Myocyte (in vitro differentiated cells): Measurements from ENCODE around the gene MAMDC2. TPM values are rescaled to one million over a fixed set of nuclear protein-coding genes. Genes with fewer than 3 reads are reported as not detected.

ENCODE experiments used
- DNase-seq: peaks from one replicate; pipeline ENCODE4 v3.0.0-alpha.2; 2012; ENCODE audit warnings: low read depth
- total RNA-seq: library from RNA; depleted of rRNA; stranded (reverse); fragments of >200 nt; gene quantifications from 2 replicates; pipeline ENCODE4 v1.2.3, GENCODE V29; 2014

Gene MAMDC2
- total RNA-seq, 1 donor from 2014 or later = 163 TPM

DNA sequence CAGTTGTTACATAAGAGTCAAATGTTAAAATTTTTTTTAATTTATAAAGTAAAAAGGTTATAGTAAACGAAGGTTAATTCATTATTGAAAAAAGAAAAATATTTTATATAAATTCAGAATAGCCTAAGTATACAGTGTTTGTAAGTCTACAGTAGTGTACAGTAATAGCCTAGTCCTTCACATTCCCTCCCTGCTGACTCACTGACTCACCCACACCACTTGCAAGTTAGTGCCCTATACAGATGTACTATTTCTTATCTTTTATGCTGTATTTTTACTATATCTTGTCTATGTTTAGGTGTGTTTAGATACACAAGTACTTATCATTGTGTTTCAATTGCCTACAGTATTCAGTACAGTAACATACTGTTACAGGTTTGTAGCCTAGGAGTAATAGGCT, 57.6 kb downstream of the MAMDC2 start:
- DNase-seq = no peak

DNA sequence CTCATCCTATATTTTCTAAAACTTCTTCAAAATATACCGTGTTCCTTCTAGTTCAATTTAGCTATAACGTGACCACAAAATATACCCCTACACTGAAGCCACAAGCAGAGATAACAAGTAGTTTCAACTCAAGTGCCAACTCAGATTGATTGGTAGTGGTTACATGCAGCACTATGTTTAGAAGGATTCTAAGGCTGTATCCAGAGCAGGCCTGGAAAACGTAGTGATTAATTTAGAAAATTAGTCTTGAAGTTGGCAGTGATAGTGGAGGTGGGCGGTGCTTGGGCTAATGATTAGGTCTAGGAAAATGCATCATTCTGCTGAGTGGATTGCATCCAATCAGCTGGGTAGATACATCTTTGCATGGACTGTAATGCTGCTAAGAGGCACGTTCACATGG, 61.5 kb downstream of the MAMDC2 start:
- DNase-seq = no peak

DNA sequence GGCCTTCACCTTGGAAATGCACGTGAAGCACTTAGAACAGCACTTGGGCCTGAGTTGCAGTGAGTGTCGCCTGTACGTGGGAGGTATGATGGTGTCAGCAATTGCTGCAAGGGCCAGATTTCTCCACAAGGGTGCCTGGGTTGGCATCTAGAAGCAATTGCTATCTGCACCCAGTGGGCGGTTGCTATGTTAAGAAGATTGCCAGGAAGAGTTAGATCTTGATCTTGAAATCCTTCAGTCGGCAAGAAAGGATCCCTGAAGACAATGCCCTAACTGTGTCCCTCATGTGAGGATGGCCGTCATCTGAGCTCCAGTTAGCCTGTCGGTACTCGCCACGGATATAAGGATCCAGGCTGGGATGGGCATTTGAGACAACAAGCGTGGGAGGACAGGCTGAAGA, 62.9 kb downstream of the MAMDC2 start:
- DNase-seq = no peak

DNA sequence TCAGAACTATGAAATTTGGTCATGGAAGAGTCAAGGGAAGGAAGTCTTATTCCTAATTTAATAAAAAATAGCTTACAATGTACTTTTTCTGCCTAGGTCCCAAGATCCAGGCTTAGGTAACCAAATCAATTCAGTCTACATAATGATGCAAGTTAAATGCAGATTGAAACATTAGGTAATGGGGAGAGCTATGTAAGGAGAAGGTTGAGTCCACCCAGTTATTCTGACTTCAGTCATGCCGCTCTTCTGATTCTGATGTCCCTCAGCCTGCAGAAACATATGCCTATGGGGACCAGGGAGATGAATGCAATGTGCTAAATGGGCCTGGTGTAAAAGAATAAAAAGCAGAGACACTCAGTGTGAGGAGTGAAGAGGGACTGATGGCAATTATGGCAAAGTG, 63.9 kb downstream of the MAMDC2 start:
- DNase-seq = no peak

DNA sequence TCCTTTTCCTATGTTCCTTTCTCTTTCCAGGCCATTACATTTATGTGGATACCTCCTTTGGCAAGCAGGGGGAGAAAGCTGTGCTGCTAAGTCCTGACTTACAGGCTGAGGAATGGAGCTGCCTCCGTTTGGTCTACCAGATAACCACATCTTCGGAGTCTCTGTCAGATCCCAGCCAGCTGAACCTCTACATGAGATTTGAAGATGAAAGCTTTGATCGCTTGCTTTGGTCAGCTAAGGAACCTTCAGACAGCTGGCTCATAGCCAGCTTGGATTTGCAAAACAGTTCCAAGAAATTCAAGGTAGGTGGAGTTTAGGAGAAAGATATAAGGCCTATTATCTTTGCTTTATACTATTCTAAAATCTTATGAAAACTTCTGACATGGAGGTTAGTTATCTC, 64.5 kb downstream of the MAMDC2 start:
- no peak for DNase-seq

DNA sequence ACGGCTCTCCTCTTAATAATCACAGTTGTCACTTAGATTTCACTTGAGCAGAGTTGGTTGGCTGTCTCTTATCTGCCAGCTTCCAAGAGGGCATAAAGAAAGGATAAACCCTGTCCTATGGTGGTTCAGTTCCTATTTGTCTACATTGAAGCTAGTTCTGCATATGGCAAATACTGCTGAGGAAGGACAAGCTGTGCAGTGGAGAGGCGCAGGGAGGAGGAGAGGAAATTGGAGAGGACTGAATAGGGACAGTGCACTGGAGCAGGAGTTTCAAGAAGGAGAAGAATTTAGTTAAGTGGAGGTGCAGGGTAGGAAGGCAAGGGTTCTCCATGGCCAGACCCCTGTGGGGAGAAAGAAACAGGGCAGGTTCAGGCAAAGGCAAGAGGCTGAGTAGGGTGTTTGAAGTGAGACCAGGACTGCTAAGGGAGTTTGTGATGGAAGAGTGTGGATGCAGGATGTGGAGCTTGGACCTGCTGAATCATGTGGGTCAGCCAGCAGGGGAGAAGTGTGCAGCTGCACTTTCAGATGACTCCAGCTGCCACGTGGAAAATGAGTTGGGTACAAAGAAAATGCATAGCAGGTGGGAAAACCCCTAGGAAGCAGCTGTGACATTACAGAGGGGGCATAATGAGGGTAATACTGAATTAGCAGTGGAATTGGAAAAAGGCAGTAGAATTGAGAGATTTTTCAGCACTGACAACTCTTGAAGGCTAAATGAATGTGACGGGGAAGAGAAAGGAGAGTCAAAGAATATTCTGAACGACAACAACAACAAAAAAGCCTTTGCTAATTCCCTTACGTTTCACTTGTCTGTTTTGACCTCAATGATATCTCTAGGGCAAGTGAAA, 66.8 kb downstream of the MAMDC2 start:
- DNase-seq = peak; percentile 68

DNA sequence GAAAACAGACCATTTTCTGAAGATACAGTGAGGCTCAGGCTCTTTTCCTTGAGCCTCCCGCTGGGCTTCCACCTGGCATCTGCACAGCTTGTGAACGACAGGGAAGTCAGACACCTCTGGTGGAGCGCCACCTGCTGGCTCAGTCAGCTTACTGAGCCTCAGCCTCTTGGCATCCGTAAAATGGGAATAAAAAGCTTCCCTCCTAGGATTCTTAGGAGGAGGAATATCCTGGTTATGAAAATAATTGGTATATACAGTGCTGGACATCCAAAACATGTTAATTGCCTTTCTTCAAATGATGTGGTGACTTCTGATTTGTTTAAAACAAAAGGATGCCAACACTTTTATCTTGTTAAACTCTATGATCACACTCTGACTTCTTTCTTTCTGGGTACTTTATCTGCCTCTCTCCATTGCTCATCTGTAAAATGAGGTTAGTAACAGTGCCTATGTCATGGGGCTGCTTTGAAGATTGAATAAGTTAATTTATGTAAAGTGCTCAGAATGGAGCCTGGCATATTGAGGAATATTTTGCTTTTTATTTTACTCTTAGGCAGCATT, 67.5 kb downstream of the MAMDC2 start:
- DNase-seq = peak; percentile 81

DNA sequence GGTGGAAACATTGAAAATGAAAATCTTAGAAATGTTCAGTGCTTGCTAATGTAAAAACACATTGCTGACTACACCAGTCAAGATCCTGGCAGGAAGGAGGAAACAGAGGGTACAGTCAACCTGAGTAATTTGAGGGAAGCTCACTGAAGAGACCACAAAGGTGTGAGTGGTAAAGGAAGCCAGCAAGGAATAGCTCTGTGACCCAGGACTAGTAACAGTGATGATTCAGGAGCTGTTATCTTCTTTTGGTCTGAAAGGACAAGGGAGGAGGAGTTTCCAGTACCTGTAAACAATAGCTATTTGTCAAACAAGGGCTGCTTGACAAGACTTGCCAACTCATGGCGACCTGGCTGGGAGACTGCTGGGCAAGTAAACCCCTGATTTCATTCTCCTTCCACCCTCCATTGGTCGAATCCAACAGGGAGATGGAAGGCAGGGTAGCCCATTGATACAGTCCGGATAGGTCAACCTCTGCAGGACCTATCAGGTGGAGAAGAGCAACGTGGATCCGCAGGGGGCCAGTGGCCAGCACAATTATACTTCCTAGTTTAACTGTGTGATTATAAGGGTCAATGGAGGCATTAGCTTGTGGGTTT, 68.1 kb downstream of the MAMDC2 start:
- no peak for DNase-seq

DNA sequence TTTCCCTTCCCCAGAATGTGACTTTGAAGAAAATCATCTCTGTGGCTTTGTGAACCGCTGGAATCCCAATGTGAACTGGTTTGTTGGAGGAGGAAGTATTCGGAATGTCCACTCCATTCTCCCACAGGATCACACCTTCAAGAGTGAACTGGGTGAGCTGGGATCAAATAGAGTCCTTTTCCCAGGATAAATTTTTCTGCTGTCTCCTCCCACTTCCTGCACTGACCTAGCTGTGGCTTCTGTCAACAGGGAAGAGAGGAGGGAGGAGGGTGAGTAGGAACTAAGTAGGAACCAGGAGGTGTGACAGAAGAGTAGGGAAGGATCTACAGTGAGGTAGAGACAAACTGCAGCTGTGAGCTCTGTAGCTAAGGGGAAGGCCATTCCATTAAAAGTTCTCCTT, 69.3 kb downstream of the MAMDC2 start:
- no peak for DNase-seq

DNA sequence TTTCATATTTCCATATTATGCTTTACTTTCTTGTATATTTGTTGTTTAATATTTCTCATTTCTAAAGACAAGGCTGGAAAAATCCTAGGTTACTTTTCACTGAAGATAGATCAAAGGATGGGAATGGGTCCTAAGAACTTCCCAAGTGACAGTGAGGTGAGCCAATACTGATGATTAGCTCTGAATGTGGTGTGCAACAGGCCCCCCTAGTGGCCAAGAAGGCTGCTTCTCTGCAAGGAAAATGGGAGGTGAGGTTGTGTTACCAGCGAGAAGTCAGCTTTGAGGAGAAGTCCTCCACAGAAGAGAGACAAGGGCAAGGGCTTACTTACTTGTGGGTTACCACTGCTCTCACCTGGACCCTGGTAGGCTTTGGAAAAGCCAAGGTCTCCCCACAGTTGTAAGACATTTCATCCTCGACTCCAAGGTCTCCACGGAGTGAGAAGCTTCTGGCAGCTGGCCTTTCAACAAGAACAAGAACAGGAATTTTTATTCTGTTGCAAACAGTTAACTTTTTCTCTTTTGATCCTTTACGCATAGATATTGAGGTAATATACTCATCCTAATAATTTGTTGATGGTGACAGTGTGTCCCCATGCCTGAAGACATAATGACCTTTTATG, 69.9 kb downstream of the MAMDC2 start:
- DNase-seq = peak; percentile 69

DNA sequence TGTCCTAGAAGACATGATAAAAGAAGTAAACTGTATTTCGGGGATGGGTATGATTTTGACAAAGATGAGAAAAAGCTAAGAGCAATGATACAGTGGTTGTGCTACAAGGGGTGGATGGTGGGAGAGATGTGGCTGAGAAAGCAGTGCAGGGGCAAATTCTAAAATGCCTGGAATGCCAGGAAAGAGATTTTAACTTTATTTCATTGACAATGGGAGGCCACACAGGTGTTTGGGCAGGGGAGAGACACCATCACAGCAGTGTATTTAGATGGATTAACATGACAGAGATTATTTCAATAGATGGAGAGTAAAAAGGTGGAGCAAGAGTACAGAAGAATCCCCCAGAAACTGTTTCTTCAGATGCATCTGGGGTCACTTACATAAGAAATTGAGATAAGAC, 71.2 kb downstream of the MAMDC2 start:
- DNase-seq = no peak

DNA sequence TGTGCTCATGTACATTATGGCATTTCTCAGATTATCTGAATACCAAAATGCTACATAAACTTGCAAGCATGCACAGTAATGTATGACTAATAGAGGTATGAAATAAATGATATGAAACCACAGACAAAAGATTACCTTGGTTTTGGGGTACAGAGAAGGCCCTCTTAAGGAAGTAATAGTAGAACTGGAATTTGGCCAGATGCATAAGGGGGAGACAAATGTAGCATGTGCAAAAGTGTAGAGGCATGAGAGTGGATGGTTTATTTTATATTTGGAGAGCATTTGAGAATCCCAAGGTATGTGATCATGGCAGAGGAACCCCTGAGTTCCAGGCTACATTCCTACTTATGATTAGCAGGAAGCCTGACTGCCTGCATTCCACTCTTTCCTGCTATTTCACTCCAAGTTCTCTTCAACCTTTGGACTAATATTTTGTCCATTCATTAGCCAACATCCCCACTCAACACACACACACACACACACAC, 74.2 kb downstream of the MAMDC2 start:
- no peak for DNase-seq

DNA sequence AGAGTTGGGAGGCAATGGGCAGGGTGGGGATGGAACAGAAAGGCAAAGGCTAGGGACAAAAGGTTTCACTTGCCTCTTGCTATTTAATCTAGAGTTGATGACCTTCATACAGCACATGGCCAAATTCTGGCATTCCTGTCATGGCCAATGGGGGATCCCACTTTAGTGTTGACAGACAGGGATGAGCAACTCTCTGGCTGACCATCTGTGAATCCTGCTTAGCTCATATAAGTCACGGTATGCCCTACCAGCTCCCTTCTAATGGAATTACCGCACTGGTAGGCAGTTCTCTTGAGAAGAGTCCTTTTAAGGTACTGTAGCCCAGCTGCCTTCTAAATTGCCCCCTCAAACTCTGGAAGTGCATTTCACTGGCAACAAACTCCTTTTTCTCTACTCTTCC, 76.1 kb downstream of the MAMDC2 start:
- DNase-seq = no peak

DNA sequence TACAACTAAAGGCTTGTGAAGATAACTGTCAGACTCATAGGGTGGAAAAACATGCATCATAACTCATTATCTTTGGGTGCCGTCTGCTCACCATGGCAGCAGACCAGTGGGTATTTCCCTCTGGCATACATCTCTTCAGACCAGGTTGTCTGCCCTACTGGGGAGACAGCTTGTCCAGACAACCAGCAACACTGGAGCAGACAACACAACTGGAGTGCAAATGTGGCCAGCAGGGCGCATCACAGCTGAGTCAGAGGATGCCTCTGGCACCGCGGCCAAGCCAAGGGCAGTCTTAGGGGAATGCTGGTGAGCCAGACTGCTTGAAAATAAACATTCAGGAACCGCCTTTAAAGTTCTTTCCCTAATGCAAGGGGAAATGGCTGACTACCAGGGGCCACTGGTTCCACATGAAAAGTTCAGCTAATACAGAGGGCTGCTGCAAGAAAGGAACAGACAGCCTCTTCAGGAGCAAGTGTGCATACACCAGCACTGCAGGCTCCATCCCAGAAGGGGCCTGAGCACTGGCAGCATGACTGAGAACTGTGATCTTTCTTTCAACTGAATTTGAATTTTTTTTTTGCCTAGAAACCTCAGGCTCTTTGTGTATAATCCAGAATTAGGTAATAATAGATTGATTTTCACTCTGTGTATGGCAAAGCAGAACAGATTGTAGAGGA, 77.3 kb downstream of the MAMDC2 start:
- DNase-seq = peak; percentile 94

DNA sequence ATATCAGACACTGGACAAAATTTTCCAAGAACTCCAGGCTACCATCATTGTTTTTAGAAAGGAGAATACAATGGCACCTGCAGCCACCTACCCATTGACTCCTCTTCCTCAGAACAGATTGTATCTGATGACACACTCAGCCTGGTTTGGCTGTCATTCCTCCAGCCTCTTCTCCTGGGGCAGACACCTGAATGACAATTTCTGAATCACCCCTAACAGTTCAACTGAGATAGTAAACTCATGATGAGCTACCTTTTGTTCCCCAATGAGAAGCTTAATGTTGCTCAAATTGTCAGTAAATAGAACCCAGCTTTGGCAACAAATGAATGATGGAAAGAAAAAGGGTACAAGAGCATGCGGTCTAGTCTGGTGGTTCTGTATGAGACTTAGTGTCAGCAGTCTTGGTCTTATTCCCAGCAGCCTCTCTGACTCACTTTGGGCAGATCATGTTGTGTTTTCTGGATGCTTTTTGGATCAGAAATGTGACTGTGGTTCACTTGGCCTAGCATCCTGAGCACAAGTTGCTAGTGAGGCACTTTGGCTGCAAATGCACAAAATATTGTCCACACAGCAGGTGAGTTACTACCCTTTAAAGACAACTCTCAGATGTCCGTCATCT, 78.3 kb downstream of the MAMDC2 start:
- peak; percentile 41 for DNase-seq

DNA sequence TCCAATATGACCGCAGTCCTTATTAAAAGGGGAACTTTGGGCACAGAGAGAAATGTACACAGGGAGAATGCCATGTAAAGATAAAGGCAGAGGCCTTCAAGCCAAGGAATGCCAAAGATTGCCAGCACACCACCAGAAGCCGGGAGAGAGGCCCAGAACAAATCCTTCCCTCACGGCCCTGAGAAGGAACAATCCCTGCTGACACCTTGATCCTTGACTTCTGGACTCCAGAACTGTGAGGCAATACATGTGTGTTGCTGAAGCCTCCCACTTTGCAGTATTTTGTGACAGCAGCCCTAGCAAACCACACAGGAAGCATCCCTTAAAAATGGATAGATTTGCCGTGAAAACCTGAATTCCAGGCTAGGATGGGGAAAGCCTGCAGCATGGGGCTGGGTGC, 80.0 kb downstream of the MAMDC2 start:
- DNase-seq = no peak

DNA sequence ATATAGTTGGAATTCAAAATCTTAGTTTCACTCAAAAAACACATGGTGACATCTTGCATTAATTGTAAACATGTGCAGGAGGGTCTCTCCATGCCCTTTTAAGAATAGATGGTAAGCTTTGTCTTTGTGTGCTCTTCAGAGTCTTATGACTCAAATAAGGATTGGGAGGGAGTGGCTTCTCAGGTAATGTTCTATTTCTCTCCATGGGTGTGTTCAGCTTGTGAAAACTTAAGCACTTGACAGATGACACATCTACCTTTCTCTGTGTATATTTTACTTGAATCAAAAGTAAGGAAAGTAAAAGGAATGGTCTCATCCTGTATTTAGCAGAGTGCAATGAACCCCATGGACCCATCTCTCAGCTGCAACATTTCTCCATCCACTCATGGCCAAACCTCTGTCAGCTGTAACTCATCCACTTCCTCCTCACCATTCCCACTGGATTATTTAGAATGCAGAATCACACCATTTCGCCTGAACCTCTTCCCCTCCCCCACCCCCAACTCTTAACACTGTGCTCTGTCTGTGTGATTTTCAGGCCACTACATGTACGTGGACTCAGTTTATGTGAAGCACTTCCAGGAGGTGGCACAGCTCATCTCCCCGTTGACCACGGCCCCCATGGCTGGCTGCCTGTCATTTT, 82.1 kb downstream of the MAMDC2 start:
- DNase-seq = no peak

DNA sequence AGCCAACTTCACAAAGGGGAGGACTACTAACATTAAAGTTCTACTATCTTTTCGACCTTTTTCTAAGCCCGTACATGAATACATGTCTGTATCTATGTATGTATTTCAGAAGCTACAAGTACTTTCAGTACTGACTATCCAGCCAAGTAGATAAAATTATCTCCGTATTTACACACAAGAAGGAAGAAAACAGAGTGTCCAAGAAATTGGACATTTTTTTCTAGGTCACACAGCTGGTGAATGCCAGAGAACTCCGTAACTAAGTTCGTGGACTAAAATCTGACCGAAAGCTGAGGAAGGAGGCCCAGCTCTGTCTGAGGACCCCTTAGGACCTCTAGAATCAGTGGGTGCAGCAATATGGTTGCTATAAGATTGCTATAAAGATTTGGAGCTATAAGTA, 83.4 kb downstream of the MAMDC2 start:
- no peak for DNase-seq

DNA sequence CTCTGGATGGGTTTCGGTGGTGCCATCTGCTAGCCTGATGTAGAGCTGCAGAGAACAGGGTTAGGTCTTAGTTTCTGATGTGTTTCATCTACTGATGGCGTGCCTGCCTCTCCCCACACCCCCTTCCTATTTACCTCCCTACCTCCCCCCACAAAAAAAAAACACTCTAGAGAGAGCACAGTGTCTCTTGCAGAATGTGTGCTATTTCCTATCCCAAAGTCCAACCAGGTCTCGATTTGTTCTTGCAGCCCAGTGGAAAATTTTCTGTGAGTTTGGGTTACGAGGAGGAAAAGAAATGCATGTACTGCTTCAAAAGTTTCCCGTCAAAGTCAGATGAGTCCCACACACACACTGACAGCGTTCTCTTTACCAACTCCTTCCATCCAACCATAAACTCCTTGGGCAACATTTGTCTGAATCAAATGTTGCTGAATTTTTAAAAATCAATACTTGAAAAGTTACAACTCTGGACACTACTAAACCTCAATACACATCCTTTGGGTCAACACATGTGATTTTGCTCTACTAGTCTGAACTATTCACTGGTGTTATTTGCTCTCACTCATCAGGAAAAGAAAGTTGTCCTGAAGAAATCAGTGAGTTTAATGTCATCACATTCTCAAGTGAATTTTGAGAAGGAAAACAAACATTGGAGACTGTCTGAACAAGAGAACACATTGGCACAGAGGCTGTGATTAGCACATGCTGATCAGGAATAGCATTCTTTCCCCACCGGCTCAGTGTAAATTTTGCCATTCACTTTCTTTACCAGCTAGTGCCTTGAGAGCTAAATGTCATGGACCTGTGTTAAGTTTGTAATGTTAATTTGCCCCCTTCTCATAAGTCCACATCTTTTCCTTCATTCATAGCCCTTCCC, 84.1 kb downstream of the MAMDC2 start:
- DNase-seq = no peak

DNA sequence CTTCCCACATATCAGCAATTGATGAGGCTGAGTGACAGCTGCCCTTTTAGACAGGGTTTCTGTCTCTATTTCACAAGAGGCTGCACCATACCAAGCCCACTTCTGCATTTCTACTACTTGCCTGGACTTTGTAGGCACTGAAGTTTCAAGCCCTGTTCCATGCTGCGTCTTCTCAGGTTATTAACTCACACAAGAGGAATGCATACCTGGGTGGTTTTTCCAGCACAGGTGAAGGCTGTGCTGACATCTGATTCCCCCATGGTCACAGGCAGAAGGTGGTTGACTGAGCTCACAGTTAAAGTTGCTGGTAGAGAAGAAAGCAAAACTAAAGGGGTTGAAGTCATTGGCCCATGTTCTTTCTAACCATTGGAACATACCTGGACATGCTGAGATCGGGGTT, 86.6 kb downstream of the MAMDC2 start:
- DNase-seq = no peak
